ENCODE measurements around the gene PDE3B.
"Not testable (repeated sequence)": the region's sequence is repeated elsewhere in the genome, so short reads cannot be mapped to it uniquely, and the experiment has no call there.

DNA sequence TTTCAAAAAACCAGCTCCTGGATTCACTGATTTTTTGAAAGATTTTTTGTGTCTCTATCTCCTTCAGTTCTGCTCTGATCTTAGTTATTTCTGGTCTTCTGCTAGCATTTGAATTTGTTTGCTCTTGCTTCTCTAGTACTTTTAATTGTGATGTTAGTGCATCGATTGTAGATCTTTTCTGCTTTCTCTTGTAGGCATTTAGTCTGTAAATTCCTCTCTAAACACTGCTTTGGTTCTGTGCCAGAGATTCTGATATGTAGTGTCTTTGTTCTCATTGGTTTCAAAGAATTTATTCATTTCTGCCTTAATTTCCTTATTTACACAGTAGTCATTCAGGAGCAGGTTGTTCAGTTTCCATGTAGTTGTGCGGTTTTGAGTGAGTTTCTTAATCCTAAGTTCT is 96.9 kb downstream of the PDE3B start:
- TF ChIP-seq, protein P1, sequence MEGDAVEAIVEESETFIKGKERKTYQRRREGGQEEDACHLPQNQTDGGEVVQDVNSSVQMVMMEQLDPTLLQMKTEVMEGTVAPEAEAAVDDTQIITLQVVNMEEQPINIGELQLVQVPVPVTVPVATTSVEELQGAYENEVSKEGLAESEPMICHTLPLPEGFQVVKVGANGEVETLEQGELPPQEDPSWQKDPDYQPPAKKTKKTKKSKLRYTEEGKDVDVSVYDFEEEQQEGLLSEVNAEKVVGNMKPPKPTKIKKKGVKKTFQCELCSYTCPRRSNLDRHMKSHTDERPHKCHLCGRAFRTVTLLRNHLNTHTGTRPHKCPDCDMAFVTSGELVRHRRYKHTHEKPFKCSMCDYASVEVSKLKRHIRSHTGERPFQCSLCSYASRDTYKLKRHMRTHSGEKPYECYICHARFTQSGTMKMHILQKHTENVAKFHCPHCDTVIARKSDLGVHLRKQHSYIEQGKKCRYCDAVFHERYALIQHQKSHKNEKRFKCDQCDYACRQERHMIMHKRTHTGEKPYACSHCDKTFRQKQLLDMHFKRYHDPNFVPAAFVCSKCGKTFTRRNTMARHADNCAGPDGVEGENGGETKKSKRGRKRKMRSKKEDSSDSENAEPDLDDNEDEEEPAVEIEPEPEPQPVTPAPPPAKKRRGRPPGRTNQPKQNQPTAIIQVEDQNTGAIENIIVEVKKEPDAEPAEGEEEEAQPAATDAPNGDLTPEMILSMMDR (IDR thresholded peaks at IDR 0.05): not testable (repeated sequence)
- not testable (repeated sequence) for TF ChIP-seq POLR2A (IDR thresholded peaks at IDR 0.05)
